Astrocyte (in vitro differentiated cells and primary cell): ENCODE results near the gene EHBP1.

Experiments
- CTCF ChIP-seq: IDR thresholded peaks from 2 replicates; pipeline ENCODE4 v1.5.1; 2011; ENCODE audit warnings: low read depth, mild to moderate bottlenecking, inconsistent platforms, low read length, moderate library complexity; ENCODE audit not compliant: insufficient read depth
- EZH2 ChIP-seq: IDR thresholded peaks from 2 replicates; pipeline ENCODE4 v1.6.1; 2012; ENCODE audit warnings: mild to moderate bottlenecking, low read length, inconsistent platforms; ENCODE audit not compliant: insufficient read depth

- TF ChIP-seq CTCF: no peak
- no peak for TF ChIP-seq EZH2
Observed at GRCh38 chr2:63044362-63045327, 339.1 kb downstream of the EHBP1 start.
